Measurements from ENCODE around the gene TRIM64.
"Not testable (repeated sequence)": the region's sequence is repeated elsewhere in the genome, so short reads cannot be mapped to it uniquely, and the experiment has no call there.

The TRIM64 gene

GRCh38 chr11:89965737-89966136, at the start of gene TRIM64:
TSS of gene TRIM64 (plus strand) at chr11:89966037. CDS start at chr11:89968504, 2,467 bp downstream.
- DNase-seq (ENCODE audit: low read depth); H3K4me3 ChIP-seq (ENCODE audit: control insufficient read depth, low read depth, low read length): not testable (repeated sequence)

GRCh38 chr11:89922195-89922660, 43.6 kb upstream of the TRIM64 start, which contains the start of gene TRIM49D1:
TSS of gene TRIM49D1 (minus strand) at chr11:89922245. CDS start at chr11:89917710, 4,535 bp downstream.
- H3K4me3 ChIP-seq (ENCODE audit: control insufficient read depth, low read depth, low read length): no peak within 1 kb of the TSS
- DNase-seq (ENCODE audit: low read depth): no peak
- no peak for TF ChIP-seq CTCF (conservative IDR thresholded peaks at IDR 0.05; ENCODE audit: control insufficient read depth, insufficient read depth, low read depth, low read length)

GRCh38 chr11:89923764-89924163, 42.1 kb upstream of the TRIM64 start, which contains the start of gene TRIM49D2:
TSS of gene TRIM49D2 (plus strand) at chr11:89924064. CDS start at chr11:89926762, 2,698 bp downstream.
- H3K4me3 ChIP-seq (ENCODE audit: control insufficient read depth, low read depth, low read length); DNase-seq (ENCODE audit: low read depth): not testable (repeated sequence)

GRCh38 chr11:89960833-89961232, 5.0 kb upstream of the TRIM64 start:
- not testable (repeated sequence) for DNase-seq (ENCODE audit: low read depth); H3K4me3 ChIP-seq (ENCODE audit: control insufficient read depth, low read depth, low read length)

Data from fibroblast of mammary gland (primary cell).